ENCODE results near the gene AANAT. TPM values are rescaled to one million over a fixed set of nuclear protein-coding genes. Genes with fewer than 3 reads are reported as not detected.

The AANAT gene
- total RNA-seq, 1 experiment from 2014 or later = not detected

- TF ChIP-seq RAD21 (IDR thresholded peaks at IDR 0.05; ENCODE audit: low read depth) (no peak), JUND (IDR thresholded peaks at IDR 0.05) (peak; percentile 86)
Observed at GRCh38 chr17:76446449-76447231, 20.8 kb upstream of the AANAT start (continued).

- ATAC-seq (no peak), DNase-seq (ENCODE audit: low read depth, low spot score) (no peak)
- Histone ChIP-seq H3K4me3 (replicated peaks in 1 of 2; ENCODE audit: low read depth in 1 of 2, low read length in 2 of 2) (0 out of 4 replicates have a peak overlapping the region, but pooled peaks of 1 of the 2 experiments have one; percentile 47), H4K20me1 (ENCODE audit: insufficient read depth) (peaks cover 44% of the 10 kb centered on the region; the same call in 1 of the 2 replicates), H3K27ac (ENCODE audit: low read depth, low read length) (peak overlapping the region; percentile 63; the same call in 1 of the 2 replicates), H3K9me3 (ENCODE audit: control insufficient read depth in 1 of 2, insufficient read depth in 1 of 2, low read depth in 1 of 2, low read length in 2 of 2) (no peaks in the 10 kb centered on the region), H3K27me3 (ENCODE audit: insufficient read depth, low read length) (no peaks in the 10 kb centered on the region), H3K36me3 (ENCODE audit: control insufficient read depth in 1 of 2, insufficient read depth in 2 of 2, low read length in 2 of 2) (peaks cover 0 to 6% of the 10 kb centered on the region in 2 experiments; a peak in 1 of 4 replicates), H3K9me2 (ENCODE audit: insufficient read depth) (no peaks in the 10 kb centered on the region), H3K4me1 (ENCODE audit: control insufficient read depth in 1 of 2, insufficient read depth in 2 of 2, low read length in 2 of 2) (peaks cover 53 to 80% of the 10 kb centered on the region in 2 experiments), H3K9ac (ENCODE audit: low read length) (peak overlapping the region; percentile 31; the same call in 1 of the 2 replicates), H3K4me2 (ENCODE audit: low read length) (peak overlapping the region; percentile 80), H2AFZ (ENCODE audit: low read depth, low read length, poor library complexity, severe bottlenecking) (no peak overlapping the region), H3K79me2 (ENCODE audit: insufficient read depth, low read length) (peaks cover 99% of the 10 kb centered on the region)
- intact Hi-C loops (cut with micrococcal nuclease) = no loop called here
- ChIA-PET POLR2A (interaction anchor here (1.0 kb wide), 1 partner anchor 37 kb away, joined by 3 read pairs; no protein-coding TSS in a partner anchor), CTCF (no interaction called here), RAD21 (ENCODE audit: low non-redundant PET in 1 of 2, low total read pairs in 2 of 2, uncharacterized antibody in 2 of 2, unreplicated experiment in 2 of 2) (no interaction called here)
- no TSS peak for BruUV-seq (replicated peaks)
- TF ChIP-seq CTCF (IDR thresholded peaks at IDR 0.05 in 2 of 3, conservative IDR thresholded peaks at IDR 0.05 in 1 of 3; ENCODE audit: borderline replicate concordance in 1 of 3, insufficient read depth in 1 of 3, low read depth in 2 of 3, low read length in 2 of 3) = no peak
- no peak for TF ChIP-seq YY1 (IDR thresholded peaks at IDR 0.05; ENCODE audit: extremely low read depth, insufficient replicate concordance, low read depth, low read length)
- no peak for TF ChIP-seq SRF (IDR thresholded peaks at IDR 0.05; ENCODE audit: low read depth)
- no peak for TF ChIP-seq ZBTB33 (IDR thresholded peaks at IDR 0.05; ENCODE audit: extremely low read depth, insufficient replicate concordance, low read length)
- no peak for TF ChIP-seq SP1 (IDR thresholded peaks at IDR 0.05; ENCODE audit: low read depth)
- TF ChIP-seq CEBPB (IDR thresholded peaks at IDR 0.05; ENCODE audit: low read depth) = no peak
- TF ChIP-seq TCF7L2 (IDR thresholded peaks at IDR 0.05; ENCODE audit: borderline replicate concordance, extremely low read depth, insufficient read depth, insufficient read length) = no peak
- no peak for TF ChIP-seq ZNF274 (IDR thresholded peaks at IDR 0.05; ENCODE audit: low read depth, low read length)
- TF ChIP-seq POLR2AphosphoS5 (IDR thresholded peaks at IDR 0.05; ENCODE audit: low read depth, low read length) = no peak
- no peak for TF ChIP-seq ELF1 (IDR thresholded peaks at IDR 0.05; ENCODE audit: borderline replicate concordance, low read depth)
- TF ChIP-seq EZH2phosphoT487 (IDR thresholded peaks at IDR 0.05; ENCODE audit: borderline replicate concordance) = no peak
- TF ChIP-seq SIN3A (IDR thresholded peaks at IDR 0.05; ENCODE audit: low read depth) = no peak
- TF ChIP-seq FOSL1 (IDR thresholded peaks at IDR 0.05; ENCODE audit: low read depth) = no peak
- no peak for TF ChIP-seq ZFX (IDR thresholded peaks at IDR 0.05)
Observed at GRCh38 chr17:76447931-76448652, 19.3 kb upstream of the AANAT start.
